Calu3 (cell line): Measurements from ENCODE around the gene MELTF. TPM values are rescaled to one million over a fixed set of nuclear protein-coding genes. Genes with fewer than 3 reads are reported as not detected.

ENCODE experiments used
- BruUV-seq: library from RNA; stranded (reverse); fragments of 400-500 nt; replicated peaks from 2 replicates; lab custom pipeline; 2021; lab: Mats Ljungman, UMichigan
- CTCF ChIA-PET: fragments of 300-600 bp; sonication (Branson Sonifier 250); formaldehyde crosslinking; loops from one replicate; lab custom pipeline; 2022; ENCODE audit warnings: antibody characterized with exemption; lab: Charles Lee
- DNase-seq: peaks from one replicate; pipeline ENCODE4 v3.0.0; 2022
- H3K27ac Mint-ChIP-seq: one replicate; pipeline ENCODE4 v1.8.0; 2022; ENCODE audit warnings: mixed read lengths; ENCODE audit not compliant: unreplicated experiment
- H3K27me3 Mint-ChIP-seq: one replicate; pipeline ENCODE4 v1.8.0; 2022; ENCODE audit warnings: mixed read lengths; ENCODE audit not compliant: unreplicated experiment
- H3K36me3 Mint-ChIP-seq: one replicate; pipeline ENCODE4 v1.8.0; 2022; ENCODE audit warnings: mild to moderate bottlenecking, moderate library complexity, mixed read lengths; ENCODE audit not compliant: insufficient read depth, unreplicated experiment
- H3K4me1 Mint-ChIP-seq: one replicate; pipeline ENCODE4 v1.8.0; 2022; ENCODE audit warnings: mild to moderate bottlenecking, low read depth, mixed read lengths; ENCODE audit not compliant: unreplicated experiment
- H3K4me3 Mint-ChIP-seq: one replicate; pipeline ENCODE4 v1.8.0; 2022; ENCODE audit warnings: mild to moderate bottlenecking, low read depth, moderate library complexity, mixed read lengths; ENCODE audit not compliant: unreplicated experiment
- H3K9me3 Mint-ChIP-seq: one replicate; pipeline ENCODE4 v1.8.0; 2022; ENCODE audit warnings: low read depth, mixed read lengths; ENCODE audit not compliant: unreplicated experiment
- intact Hi-C: fragments of 100-400 bp; cut with micrococcal nuclease; formaldehyde crosslinking; loops from one replicate; pipeline ENCODE4 v1.10.0; 2022; ENCODE audit not compliant: unreplicated experiment
- total RNA-seq: library from RNA; stranded (reverse); gene quantifications from 2 replicates; pipeline ENCODE4 v1.2.3, GENCODE V29; 2022
- TF ChIP-seq, protein P1 (sequence below): fragments of 200-600 bp; IDR thresholded peaks from one replicate; pipeline ENCODE4 v1.8.0; 2022; ENCODE audit warnings: antibody characterized with exemption; ENCODE audit not compliant: unreplicated experiment

The MELTF gene
- total RNA-seq, 1 experiment from 2014 or later: 39.0 TPM

DNA sequence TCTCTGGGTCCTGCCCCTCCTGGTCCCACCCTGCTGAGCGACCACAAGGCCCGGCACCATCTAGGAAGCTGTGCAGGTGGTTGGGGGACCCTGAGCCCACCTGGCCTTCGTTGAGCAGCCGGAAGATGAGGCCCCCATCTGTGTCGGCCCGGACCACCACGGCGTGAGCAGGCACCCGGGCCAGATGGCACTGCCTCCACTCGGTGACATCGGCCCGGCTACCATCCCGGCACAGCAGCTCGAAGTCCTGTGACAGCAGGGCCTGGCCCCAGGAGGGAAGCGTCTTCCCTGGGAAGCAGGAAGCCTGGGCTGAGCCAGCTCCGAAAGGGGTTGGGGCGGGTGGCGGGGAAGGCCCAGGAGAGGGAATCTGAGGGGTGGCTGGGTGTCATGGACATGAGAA, 12.6 kb downstream of the MELTF start:
- Mint-ChIP-seq H3K36me3 (peaks cover 9% of the 10 kb centered on the region), H3K4me3 (no peak overlapping the region), H3K4me1 (peaks cover 21% of the 10 kb centered on the region), H3K9me3 (no peaks in the 10 kb centered on the region), H3K27ac (no peak overlapping the region), H3K27me3 (no peaks in the 10 kb centered on the region)
- no peak for DNase-seq
- TF ChIP-seq, protein P1, sequence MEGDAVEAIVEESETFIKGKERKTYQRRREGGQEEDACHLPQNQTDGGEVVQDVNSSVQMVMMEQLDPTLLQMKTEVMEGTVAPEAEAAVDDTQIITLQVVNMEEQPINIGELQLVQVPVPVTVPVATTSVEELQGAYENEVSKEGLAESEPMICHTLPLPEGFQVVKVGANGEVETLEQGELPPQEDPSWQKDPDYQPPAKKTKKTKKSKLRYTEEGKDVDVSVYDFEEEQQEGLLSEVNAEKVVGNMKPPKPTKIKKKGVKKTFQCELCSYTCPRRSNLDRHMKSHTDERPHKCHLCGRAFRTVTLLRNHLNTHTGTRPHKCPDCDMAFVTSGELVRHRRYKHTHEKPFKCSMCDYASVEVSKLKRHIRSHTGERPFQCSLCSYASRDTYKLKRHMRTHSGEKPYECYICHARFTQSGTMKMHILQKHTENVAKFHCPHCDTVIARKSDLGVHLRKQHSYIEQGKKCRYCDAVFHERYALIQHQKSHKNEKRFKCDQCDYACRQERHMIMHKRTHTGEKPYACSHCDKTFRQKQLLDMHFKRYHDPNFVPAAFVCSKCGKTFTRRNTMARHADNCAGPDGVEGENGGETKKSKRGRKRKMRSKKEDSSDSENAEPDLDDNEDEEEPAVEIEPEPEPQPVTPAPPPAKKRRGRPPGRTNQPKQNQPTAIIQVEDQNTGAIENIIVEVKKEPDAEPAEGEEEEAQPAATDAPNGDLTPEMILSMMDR: no peak
- no TSS peak for BruUV-seq
- intact Hi-C loops: no loop called here
- CTCF ChIA-PET: no interaction called here

- H3K4me1 Mint-ChIP-seq: peaks cover 21% of the 10 kb centered on the region
- H3K9me3 Mint-ChIP-seq: no peaks in the 10 kb centered on the region
- intact Hi-C loops: no loop called here
- H3K27me3 Mint-ChIP-seq: no peaks in the 10 kb centered on the region
- no TSS peak for BruUV-seq
- TF ChIP-seq, protein P1: no peak
- no peak overlapping the region for H3K4me3 Mint-ChIP-seq
- H3K36me3 Mint-ChIP-seq: peaks cover 9% of the 10 kb centered on the region
- CTCF ChIA-PET: interaction anchor here (0.6 kb wide), 1 partner anchor 655 kb away, joined by 4 read pairs; no protein-coding TSS in a partner anchor
- DNase-seq: no peak
- no peak overlapping the region for H3K27ac Mint-ChIP-seq
These were observed 13.6 kb downstream of the MELTF start for GRCh38 chr3:197015790-197016736.

DNA sequence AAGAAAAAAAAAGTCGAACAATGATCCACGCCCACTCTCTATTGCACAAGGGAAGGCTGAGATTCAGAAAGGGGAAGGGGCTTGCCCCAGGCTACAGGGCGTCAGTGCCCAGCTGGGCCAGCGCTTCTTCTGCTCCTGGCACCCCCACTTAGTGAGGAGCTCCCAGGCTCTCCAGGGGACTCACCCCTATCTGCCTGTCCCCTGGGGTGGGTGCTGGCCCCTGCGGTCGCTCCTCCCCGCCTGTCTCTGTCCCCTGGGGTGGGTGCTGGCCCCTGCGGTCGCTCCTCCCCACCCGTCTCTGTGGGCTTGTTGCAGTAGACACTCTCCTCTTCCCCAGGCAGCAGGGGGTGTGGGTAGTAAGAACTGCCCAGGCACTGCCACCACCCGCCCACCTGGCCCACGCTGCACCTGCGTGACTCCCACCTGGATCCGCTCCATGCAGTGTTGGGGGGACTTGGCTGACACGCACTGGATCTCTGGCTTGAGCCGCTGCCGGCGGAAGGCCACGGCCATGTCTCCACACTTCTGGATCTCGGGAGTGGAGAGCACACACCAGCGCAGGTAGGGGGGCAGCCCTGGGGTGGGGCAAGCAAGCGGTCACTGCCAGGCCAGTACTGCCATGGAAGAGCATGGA, 14.6 kb downstream of the MELTF start:
- CTCF ChIA-PET: no interaction called here
- TF ChIP-seq, protein P1: no peak
- Mint-ChIP-seq H3K27me3 (no peaks in the 10 kb centered on the region), H3K4me3 (no peak overlapping the region), H3K4me1 (peaks cover 21% of the 10 kb centered on the region), H3K36me3 (peaks cover 9% of the 10 kb centered on the region), H3K9me3 (no peaks in the 10 kb centered on the region), H3K27ac (no peak overlapping the region)
- intact Hi-C loops: no loop called here
- BruUV-seq: no TSS peak
- DNase-seq: no peak

- intact Hi-C loops: no loop called here
- Mint-ChIP-seq H3K4me3 (no peak overlapping the region), H3K27ac (no peak overlapping the region), H3K36me3 (peaks cover 9% of the 10 kb centered on the region), H3K4me1 (peaks cover 11% of the 10 kb centered on the region), H3K9me3 (no peaks in the 10 kb centered on the region), H3K27me3 (no peaks in the 10 kb centered on the region)
- TF ChIP-seq, protein P1: no peak
- CTCF ChIA-PET: interaction anchor here (0.6 kb wide), 1 partner anchor 367 kb away, joined by 7 read pairs; no protein-coding TSS in a partner anchor
- BruUV-seq: no TSS peak
- DNase-seq: no peak
These were observed 15.6 kb downstream of the MELTF start for GRCh38 chr3:197014024-197014423.
